Small intestine (tissue), 7 donors: ENCODE measurements around the gene GAL3ST2. TPM values are rescaled to one million over a fixed set of nuclear protein-coding genes. Genes with fewer than 3 reads are reported as not detected.

Experiments used
- DNase-seq, 2 donors: peaks; one replicate each; pipeline versions ENCODE4 v3.0.0 to v3.0.0-alpha.2; 2013
- FAIRE-seq: peaks from 2 replicates; lab custom pipeline; 2012; peaks lifted over from hg19 to GRCh38; lab: Jason Lieb, UNC
- H3K27ac ChIP-seq, 3 donors: one replicate each; pipeline ENCODE4 v1.5.1; 2013; ENCODE audit warnings: low read length in 2 of 3, mild to moderate bottlenecking in 2 of 3, control low read depth in 1 of 3, inconsistent platforms in 1 of 3, low read depth in 1 of 3, moderate library complexity in 1 of 3
- H3K27me3 ChIP-seq, 3 donors: one replicate each; pipeline ENCODE4 v1.6.1; 2013; ENCODE audit warnings: low read length in 3 of 3, inconsistent platforms in 1 of 3; ENCODE audit not compliant: control insufficient read depth in 3 of 3, insufficient read depth in 3 of 3
- H3K36me3 ChIP-seq, 3 donors: one replicate each; pipeline ENCODE4 v1.6.1; 2013; ENCODE audit warnings: low read length in 3 of 3, inconsistent platforms in 1 of 3, low read depth in 1 of 3, mild to moderate bottlenecking in 1 of 3, moderate library complexity in 1 of 3; ENCODE audit not compliant: control insufficient read depth in 3 of 3, insufficient read depth in 2 of 3
- H3K4me1 ChIP-seq, 3 donors: one replicate each; pipeline ENCODE4 v1.6.1; 2013; ENCODE audit warnings: low read length in 2 of 3, inconsistent platforms in 1 of 3, low read depth in 1 of 3, mild to moderate bottlenecking in 1 of 3, moderate library complexity in 1 of 3; ENCODE audit not compliant: control insufficient read depth in 3 of 3, insufficient read depth in 2 of 3
- H3K4me3 ChIP-seq, 3 donors: one replicate each; pipeline ENCODE4 v1.5.1; 2013; ENCODE audit warnings: low read length in 3 of 3, control low read depth in 1 of 3, inconsistent platforms in 1 of 3, low read depth in 1 of 3, mild to moderate bottlenecking in 1 of 3, moderate library complexity in 1 of 3
- H3K9me3 ChIP-seq, 2 donors: one replicate each; pipeline ENCODE4 v1.6.1; 2013; ENCODE audit warnings: low read depth in 1 of 2, low read length in 1 of 2; ENCODE audit not compliant: control insufficient read depth in 2 of 2, insufficient read depth in 1 of 2
- WGBS, 3 donors: extraction: QIAGEN DNeasy Blood & Tissue Kit; methylation state at CpG; one replicate each; pipeline ENCODE4 v1.1.7; 2013; 5-methylcytosine and 5-hydroxymethylcytosine counted together
- polyA plus RNA-seq, 4 donors: library from polyadenylated mRNA; stranded (reverse) in 3 of 4; unstranded in 1 of 4; fragments of 200-250 nt in 3 of 4; fragments of 120-200 nt in 1 of 4; gene quantifications; one replicate each; pipeline versions ENCODE4 v1.2.1 to v1.2.3, GENCODE V29; 2013
- donor health status: healthy with polysubstance abuse.
- donor health status: control.
- donor health status: control.
- donor health status: Bipolar disorder and iron deficiency.
- donor health status: healthy.

The GAL3ST2 gene
- polyA plus RNA-seq, 4 donors = 0.03 to 0.04 TPM; not detected in 2

DNA sequence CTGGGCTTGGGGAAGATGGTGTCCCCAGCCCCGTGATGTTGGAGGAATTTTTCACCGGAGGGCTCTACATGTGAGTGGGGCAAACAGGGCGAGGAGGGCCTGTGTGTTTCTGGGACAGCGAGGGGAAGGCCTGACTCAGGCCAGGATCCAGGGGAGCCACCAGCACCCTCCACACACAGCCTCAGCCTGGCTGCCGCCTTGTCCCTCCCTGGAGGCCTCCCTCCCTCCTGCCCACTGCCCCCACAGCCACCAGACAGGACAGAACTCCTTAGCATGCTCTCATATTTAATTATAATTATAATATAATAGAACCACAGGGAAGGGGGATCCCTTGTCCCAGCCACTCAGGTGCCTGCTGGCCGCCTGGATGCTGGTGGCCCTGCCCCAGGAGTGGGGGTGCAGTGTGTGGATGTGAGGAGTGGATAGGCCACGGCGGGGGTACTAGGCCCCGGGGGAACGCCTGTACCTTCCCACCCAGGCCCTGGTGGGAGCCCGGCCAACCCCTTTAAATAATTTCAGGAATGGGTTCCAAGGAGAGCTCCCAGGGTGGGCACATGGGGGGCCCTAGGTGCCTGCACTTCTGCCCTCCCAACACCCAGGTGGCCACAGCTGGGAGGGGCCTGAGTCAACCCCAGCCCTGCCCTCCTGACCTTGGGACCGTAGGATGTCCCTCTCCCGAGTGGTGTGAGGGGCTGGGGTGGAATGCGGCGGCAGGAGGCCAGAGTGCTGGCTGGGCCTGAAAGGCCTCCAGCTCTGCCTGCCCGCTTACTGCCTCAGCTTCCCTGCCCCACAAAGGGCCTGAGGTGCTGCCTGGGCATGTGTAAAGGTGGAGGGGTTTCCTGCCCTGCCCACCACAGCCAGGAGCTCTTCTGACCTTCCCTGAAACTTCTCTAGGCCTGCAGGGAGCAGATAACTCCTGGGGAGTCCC lies 73.3 kb downstream of the GAL3ST2 start:
- 79 to 86% (median 83%) methylated on average over 14 to 16 of the region's 16 CpGs for WGBS, 3 donors
- Histone ChIP-seq H3K4me3 (no peak overlapping the region), H3K9me3 (no peaks in the 10 kb centered on the region), H3K4me1 (no peaks in the 10 kb centered on the region), H3K27me3 (peaks cover 0 to 7% (median 0%) of the 10 kb centered on the region in 3 donors), H3K36me3 (no peaks in the 10 kb centered on the region), H3K27ac (no peak overlapping the region)
- DNase-seq (no peak), FAIRE-seq (no peak)

DNA sequence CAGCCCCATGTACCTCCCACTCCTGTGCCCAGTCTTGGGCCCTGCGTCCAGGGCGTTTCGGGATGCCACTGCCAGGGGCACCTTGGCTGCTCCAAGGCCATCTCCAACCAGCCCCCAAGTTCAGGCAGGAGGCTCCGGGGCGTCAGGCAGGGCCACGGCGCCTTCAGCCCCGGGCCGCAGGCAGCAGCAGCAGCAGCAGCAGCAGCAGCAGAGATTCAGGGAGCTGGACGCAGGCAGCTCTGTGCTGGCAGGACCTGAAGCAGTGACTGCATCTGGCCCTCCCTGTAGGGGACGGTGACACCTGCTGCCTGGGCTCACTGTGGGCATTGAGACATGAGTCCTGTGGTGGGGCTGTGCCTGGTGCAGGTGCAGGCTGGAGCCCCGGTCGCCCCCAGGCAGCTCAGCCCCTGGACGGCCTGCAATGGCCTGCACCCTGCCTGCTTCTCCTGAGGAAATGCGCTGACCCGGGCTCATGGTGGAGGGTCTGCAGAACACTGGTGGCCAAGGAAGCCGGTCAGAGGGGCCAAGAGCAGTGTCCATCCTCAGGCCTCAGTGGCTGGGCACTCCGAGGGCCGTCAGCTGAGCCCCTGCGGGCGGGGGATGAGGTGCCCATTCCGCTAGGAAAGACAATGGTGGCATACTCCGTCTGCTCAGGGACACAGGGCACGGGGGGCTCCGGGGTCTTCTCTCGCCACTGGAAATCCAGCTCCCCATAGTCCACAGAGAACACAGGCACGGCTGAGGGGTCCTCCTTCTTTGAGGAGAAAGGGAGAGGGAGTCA lies 74.1 kb downstream of the GAL3ST2 start:
- H3K27me3 ChIP-seq = peaks cover 0 to 2% (median 0%) of the 10 kb centered on the region in 3 donors
- no peaks in the 10 kb centered on the region for H3K36me3 ChIP-seq
- FAIRE-seq = no peak
- WGBS, 3 donors = 86 to 89% (median 86%) methylated on average over 26 to 27 of the region's 27 CpGs
- DNase-seq = no peak
- H3K9me3 ChIP-seq = no peaks in the 10 kb centered on the region
- no peaks in the 10 kb centered on the region for H3K4me1 ChIP-seq
- no peak overlapping the region for H3K4me3 ChIP-seq
- no peak overlapping the region for H3K27ac ChIP-seq

DNA sequence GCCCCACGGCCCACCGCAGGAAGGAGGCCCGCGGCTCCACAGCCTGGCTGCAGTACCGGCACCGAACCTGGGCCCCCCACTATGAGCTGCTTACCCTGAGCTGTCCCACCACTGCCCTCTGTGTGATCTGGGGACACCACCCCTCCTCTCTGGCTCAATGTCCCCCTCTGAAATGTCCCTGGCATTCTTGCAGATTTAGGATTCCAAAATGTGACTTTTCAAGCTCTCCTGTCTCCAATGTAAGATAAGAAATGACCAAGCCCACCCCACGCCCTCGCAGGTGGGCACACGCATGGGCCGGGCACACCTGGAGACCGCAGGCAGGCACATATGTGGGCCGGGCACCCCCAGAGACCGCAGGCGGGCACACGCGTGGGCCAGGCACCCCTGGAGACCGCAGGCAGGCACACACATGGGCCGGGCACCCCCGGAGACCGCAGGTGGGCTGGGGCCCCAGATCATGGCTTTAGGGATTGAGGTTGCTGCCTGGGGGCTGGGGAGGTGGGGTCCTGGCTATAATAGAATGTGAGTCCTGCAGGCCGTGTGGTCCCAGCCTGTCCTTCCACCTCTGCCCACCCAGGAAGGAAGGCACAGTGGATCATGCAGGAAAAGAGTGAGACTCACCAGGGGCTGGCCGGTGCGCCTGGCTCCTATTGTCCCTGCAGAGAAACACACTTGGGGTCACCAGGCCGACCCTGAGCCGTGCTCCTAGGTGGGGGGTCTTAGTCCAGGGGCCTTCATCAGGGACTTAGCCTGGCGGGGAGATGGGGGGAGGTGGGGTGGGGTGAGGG lies 74.9 kb downstream of the GAL3ST2 start:
- H3K9me3 ChIP-seq = no peaks in the 10 kb centered on the region
- DNase-seq = no peak
- no peak for FAIRE-seq
- H3K27me3 ChIP-seq = peaks cover 0 to under 1% (median 0%) of the 10 kb centered on the region in 3 donors
- H3K27ac ChIP-seq = no peak overlapping the region
- no peak overlapping the region for H3K4me3 ChIP-seq
- no peaks in the 10 kb centered on the region for H3K36me3 ChIP-seq
- no peaks in the 10 kb centered on the region for H3K4me1 ChIP-seq
- WGBS, 3 donors = 84 to 88% (median 86%) methylated on average over 24 to 26 of the region's 26 CpGs

DNA sequence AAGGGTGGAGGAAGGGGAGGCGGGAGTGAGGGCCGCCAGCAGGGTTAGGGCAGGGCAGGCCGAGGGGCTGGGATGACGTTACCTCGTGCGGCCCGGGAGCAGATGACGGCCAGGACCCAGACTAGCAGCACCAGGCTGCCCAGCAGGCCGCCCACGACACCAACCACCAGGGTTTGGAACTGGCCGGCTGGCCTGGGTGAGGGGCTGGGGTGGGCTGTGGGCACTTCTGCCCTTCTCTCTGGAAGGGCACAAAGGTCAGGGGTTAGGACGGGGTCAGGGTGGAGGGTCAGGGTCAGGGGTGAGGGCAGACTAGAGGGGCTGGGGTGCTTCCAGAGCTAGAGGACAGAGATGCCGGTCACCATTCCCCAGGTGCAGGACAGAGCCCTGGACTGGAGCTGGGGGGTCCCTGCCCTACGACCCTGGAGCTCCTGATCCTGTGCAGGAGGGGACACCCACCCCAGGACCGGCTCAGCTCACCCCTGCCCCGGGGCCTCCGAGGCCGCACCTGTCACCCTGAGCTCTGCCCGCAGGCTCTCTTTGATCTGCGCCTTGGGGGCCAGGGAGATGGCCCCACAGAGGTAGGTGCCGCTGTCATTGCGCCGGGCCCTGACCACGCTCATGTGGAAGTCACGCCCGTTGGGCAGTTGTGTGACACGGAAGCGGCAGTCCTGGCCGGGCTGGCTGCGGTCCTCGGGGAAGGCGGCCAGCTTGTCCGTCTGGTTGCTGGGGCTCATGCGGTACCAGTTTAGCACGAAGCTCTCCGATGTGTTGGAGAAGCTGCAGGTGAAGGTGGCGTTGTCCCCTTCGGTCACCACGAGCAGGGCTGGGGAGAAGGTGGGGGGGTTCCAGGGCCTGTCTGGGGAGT lies 75.7 kb downstream of the GAL3ST2 start:
- Histone ChIP-seq H3K9me3 (no peaks in the 10 kb centered on the region), H3K27ac (no peak overlapping the region), H3K4me3 (no peak overlapping the region), H3K4me1 (no peaks in the 10 kb centered on the region), H3K27me3 (no peaks in the 10 kb centered on the region), H3K36me3 (no peaks in the 10 kb centered on the region)
- 77 to 90% (median 88%) methylated on average over 37 to 39 of the region's 39 CpGs for WGBS, 3 donors
- no peak for DNase-seq
- no peak for FAIRE-seq

DNA sequence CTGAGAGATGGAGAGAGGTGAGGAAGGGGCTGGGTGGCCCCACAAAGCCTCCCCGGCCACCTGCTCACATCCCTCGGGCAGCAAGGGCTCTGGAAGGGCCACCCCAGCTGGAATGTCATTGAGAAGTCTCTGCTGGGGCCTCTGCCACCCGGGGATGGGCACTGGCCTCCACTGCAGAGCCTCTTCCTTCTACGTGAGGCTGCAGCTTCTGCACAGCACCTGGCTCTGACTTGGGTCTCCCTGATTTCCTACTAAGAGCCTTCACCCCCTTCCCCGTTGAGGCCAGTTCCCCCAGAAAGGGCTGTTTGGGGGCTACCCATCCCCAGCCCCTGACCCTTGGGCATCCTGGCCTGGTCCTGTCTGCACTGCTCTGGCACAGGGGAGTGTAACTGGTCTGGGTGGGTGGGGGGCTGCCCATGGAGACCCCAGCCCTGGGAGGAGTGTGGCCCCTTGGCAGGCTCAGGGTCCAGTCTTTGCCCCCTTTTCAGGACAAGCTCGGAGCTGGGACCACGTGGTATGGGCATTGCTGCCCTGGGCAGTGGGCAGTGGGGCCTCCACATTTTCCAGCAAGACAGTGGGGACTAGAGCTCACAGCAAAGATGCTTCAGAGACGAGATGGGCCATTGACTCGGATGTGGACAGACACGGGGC lies 76.5 kb downstream of the GAL3ST2 start:
- Histone ChIP-seq H3K9me3 (no peaks in the 10 kb centered on the region), H3K4me3 (no peak overlapping the region), H3K27ac (no peak overlapping the region), H3K36me3 (no peaks in the 10 kb centered on the region), H3K27me3 (peaks cover 0 to 3% (median 0%) of the 10 kb centered on the region in 3 donors), H3K4me1 (no peaks in the 10 kb centered on the region)
- no peak for DNase-seq
- WGBS, 3 donors = 77 to 86% (median 82%) methylated on average over 8 to 10 of the region's 10 CpGs
- FAIRE-seq = no peak

Other genes with a start within 250 kb of the GAL3ST2 start
- gene BOK, start 218.1 kb upstream of the GAL3ST2 start, polyA plus RNA-seq = 10 to 100 TPM in 2 of 4 donors, 1 to 10 TPM in 2; 4.5 to 15.5 (median 9.9) TPM
- gene THAP4, start 139.7 kb upstream of the GAL3ST2 start, polyA plus RNA-seq = 100 to 1,000 TPM in 1 of 4 donors, 10 to 100 TPM in 3; 35.4 to 101 (median 71.5) TPM
- gene ATG4B, start 139.1 kb upstream of the GAL3ST2 start, polyA plus RNA-seq = 100 to 1,000 TPM in 1 of 4 donors, 10 to 100 TPM in 3; 44.2 to 196 (median 85.0) TPM
- gene DTYMK, start 90.0 kb upstream of the GAL3ST2 start, polyA plus RNA-seq = 10 to 100 TPM; 14.3 to 59.3 (median 19.1) TPM
- gene ING5, start 74.8 kb upstream of the GAL3ST2 start, polyA plus RNA-seq = 10 to 100 TPM; 20.3 to 44.5 (median 35.4) TPM
- 10 to 100 TPM; 19.6 to 57.5 (median 33.5) TPM for gene D2HGDH, start 42.2 kb upstream of the GAL3ST2 start, polyA plus RNA-seq
- gene NEU4, start 32.4 kb downstream of the GAL3ST2 start, polyA plus RNA-seq = 100 to 1,000 TPM in 1 of 4 donors, 10 to 100 TPM in 1, 1 to 10 TPM in 1, under 1 TPM in 1; 0.65 to 102 (median 42.8) TPM
- 1 to 10 TPM in 1 of 4 donors, under 1 TPM in 2, not detected in 1; 0.27 to 1.2 (median 0.27) TPM for gene PDCD1, start 82.1 kb downstream of the GAL3ST2 start, polyA plus RNA-seq
- under 1 TPM in 1 of 4 donors, not detected in 3; 0.04 TPM for gene RTP5, start 92.9 kb downstream of the GAL3ST2 start, polyA plus RNA-seq